Endometrium (tissue), 2 donors: ENCODE data around the gene PIGQ.

ENCODE experiments used
- FAIRE-seq: peaks from 2 replicates; lab custom pipeline; 2012; peaks lifted over from hg19 to GRCh38; lab: Jason Lieb, UNC
- donor health status: control.
- donor health status: control.

PIGQ gene

DNA sequence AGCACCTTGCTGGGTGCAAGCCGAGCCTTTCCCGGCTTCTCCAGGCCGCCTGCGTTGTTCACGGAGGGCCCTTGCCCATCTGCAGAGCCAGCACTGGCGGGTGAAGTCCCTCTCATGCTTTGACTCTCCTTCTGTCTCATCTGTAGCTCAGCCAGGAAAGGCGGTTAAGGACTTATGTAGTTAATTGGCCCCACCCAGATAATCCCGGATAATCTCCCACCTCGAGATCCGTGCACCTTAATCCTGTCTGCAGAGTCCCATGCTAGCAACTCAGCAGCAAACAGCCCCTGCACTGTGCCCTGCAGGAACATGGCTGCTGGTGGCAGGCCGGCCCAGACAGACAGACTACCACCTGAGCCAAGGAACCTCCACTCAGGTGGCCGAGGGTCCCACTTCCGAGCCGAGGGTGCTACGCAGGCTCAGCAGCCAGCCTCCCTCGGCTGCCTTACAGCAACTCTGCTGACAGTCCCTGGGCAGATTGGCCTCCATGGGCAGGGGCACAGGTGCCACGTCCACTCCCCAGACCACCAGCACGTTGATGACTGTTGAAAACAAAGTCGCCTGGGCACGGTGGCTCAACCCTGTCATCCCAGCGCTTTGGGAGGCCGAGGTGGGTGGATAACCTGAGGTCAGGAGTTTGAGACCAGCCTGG lies 37.0 kb downstream of the PIGQ start:
- no peak for FAIRE-seq

- FAIRE-seq: no peak
Observed at GRCh38 chr16:608019-608418, 38.3 kb downstream of the PIGQ start.

DNA sequence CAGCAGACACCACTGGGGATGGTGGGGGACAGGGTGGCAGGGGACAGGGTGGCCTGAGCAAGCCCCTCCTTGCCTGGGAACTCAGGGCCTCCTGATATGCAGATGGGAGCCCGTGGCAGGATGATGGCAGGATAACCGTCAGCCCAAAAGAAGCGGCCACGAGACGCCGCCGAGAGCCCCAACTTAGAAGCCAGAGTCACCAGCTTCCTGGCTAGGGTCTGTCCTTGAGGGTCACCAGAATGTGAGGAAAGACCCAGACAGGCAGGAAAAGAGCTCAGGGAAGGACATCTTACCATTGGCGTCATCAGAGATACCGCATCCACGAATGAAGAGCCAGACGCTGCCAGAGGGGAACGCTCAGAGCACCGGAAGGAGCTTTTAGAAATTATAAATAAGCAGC lies 39.5 kb downstream of the PIGQ start:
- FAIRE-seq: no peak

DNA sequence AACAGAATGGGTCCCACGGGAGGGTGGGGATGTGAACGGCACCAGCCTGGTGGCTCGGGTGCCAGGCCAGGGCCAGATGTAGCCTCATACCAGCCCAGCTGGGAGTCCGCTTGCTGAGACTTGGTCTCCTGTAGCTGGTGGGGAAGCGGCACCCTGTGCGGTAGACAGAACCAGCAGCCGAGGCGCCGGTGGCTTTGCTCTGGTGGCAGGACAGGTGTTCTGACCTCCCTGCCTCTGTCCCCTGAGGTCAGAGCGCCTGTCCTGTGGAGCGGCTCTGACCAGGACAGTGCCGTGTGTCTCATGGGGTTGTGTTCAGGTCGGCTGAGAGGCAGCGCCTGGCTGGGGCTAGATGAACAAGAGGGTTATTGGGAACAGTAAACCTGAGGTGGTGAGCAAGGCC lies 40.2 kb downstream of the PIGQ start:
- FAIRE-seq: no peak

DNA sequence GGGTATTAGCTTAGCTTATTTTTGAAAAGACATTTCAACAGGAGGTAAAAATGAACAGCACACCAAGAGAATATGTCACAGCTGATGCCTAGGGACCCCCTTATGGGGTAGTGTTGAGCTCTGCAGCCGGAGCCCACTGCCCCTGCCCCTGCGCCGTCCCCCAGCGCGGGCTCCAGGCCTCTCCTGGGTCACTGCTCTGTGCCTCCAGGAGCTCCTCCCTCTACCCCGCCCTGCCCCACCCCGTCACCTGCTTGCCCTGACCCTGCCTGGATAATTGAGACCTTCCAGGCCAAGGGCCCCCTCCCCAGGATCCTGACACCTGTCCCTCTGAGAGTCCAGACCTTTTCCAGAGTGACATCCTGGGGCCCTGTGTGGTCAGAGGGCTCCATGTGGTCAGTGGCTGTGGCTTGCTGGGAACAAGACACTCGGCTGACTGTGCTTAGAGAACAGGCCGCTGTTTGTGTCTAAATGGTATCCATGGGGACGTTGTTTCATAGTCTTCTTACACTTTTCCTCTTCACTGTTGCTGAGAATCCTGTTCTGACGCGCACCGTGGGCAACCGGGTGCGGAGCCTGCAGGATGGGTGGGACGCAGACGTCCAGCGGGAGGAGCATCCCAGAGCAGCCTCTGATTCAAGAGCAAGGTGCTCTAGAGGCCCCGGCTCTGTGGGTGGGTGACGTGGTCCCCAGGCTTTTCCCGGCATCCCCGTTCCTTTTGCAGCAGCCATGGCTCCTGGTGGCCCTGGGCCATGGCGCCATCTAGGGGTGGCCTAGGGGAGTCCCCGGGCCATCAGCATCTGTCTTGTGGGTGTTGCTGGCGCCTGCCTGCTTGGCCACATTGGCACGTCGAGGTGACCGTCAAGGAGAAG lies 41.0 kb downstream of the PIGQ start:
- no peak for FAIRE-seq

DNA sequence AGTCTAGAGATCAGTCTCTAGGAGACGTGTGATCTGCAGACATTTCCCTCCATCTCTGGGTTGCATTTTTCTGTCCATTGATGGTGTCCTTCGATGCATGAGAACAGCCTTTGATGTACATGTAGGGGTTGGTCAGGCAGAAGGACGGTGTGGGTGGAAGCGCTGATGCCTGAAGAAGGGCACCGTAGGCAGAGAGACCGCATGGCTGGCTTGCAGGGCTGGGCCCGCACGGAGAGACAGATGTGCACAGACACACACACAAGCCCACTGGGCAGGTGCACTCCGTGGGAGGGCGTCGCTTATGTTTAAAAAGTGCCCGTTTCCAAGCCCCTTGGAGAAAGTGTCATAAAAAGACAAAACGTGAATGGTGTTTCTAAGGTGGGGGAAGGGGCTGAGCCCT lies 45.4 kb downstream of the PIGQ start:
- no peak for FAIRE-seq

DNA sequence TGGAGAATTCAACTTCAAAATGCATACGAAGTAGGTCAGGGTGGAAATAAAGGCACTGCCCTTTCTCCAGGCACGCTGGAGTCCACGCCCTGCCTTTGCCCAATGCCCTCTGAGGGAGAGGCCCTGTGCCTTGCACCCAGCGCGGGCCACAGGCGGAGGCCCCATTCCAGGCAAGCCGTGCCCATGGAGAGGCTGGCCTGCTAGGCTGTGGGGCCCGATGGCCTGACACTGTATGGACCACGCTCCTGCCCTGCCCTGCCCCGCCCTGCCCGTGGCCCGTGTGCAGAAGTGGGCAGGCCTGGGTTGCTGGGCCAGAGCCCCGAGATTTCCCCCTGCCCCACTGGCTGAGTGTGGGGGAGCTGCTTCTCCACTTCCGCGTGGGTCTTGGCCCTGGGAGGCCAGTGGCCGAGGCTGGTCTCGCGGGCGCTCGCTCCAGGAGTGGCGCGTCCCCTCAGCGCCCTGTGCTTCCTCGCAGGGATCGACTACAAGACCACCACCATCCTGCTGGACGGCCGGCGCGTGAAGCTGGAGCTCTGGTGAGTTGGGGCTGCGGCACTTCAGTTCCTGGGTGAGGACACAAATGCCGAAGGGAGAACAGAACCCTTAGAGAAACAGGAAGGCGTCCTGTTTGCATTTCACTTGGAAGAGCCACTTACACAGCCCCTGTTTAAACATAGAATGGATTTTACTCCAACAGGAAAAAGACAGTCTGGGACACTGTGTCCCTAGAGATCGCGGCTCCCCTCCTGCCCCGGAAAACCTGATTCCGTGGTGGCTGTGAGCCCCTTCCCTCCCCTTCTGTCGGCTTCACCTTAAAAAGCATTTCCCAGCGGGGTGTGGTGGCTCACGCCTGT lies 47.2 kb downstream of the PIGQ start:
- no peak for FAIRE-seq

DNA sequence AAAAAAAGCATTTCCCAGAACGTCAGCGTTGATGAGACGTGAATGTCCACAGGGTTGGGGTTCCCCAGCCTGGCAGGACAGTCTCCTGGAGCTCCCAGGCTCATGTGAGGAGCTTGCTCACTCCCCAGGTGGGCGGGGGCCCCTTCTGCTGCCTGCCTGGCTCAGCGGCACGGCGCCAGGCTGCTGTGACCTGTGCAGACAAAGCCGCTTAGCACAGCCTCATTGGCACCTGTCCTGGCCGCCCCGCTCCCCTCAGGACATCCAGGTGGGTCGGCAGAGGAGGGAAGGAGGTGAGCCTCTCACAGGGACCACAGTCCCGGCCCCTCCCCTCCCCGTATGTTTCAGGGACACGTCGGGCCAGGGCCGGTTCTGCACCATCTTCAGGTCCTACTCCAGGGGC lies 48.1 kb downstream of the PIGQ start:
- no peak for FAIRE-seq

DNA sequence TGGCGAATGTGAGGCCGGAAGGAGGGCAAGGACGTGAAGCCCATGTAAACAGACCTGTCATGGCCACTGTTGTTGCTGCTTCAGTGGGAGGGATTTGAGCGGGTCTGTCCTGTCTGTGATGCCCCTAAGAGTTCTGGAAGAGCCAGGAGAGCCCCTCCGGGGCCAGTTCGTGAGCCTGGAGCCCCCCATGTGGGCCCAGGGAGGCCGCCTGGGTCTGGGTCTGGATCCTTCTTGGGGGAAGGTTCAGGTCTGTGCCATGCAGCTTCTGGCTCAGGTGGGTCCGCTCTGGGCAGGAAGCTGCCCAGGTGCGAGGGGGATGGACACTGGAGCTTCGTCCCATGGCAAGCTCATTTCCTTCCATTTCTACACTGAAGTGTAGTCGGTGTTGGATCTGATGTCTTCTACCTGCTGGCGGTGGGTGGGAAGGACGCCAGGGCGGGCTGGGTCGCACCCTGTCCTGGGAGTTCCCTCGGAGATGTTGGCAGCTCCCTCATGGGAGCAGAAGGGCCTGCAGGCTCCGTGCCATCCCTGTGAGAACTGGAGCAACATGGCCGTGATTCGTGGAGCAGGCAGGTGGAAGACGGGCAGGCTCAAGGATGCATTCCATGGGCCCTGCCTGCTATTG lies 49.8 kb downstream of the PIGQ start:
- FAIRE-seq: no peak

- FAIRE-seq: no peak
Observed at GRCh38 chr16:620700-621525, 51.1 kb downstream of the PIGQ start.

DNA sequence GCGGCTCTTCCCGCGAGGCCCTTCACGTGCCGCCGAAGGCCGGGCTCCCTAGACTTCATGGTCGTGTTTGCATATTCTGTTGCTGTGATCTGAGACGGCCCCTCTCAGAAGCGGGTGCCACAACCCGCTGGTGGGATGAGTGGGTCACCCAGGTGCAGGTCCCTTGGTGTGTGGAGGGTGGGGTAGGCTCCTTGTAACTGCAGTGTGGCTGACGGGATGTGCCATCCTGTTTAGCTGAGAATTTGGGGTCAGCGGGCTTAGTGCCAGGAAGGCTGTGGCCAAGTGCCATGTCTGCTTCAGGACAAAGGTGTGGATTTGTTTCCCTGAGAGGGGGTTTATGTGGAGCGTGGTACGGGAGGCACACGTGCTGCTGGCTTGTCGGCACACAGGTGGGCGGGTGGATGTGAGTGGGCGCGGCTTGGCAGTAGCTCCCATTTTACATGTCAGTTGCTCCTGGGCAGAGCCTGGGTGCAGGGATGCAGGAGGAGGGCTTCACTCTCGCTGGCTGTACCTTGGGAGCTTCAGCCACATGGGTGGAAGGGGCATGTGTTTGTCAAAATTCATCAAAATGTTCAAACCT lies 51.8 kb downstream of the PIGQ start:
- no peak for FAIRE-seq

DNA sequence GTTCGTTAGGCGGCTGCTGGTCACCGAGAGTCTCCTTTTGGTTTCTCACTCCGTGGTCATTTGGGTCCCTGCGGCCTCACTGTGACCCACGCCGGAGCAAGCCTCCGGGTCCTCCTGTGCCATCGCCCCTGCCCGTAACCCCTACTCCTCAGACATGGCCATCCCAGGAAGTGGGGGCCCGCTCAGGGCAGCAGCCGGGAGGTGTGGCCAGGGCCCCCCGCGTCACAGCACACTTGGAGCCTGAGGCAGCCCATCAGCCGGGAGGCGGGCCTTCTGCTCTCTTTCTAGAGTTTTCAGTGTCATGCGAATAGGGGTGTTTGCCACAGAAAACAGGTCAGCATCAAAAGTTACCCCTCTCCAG lies 53.1 kb downstream of the PIGQ start:
- no peak for FAIRE-seq

DNA sequence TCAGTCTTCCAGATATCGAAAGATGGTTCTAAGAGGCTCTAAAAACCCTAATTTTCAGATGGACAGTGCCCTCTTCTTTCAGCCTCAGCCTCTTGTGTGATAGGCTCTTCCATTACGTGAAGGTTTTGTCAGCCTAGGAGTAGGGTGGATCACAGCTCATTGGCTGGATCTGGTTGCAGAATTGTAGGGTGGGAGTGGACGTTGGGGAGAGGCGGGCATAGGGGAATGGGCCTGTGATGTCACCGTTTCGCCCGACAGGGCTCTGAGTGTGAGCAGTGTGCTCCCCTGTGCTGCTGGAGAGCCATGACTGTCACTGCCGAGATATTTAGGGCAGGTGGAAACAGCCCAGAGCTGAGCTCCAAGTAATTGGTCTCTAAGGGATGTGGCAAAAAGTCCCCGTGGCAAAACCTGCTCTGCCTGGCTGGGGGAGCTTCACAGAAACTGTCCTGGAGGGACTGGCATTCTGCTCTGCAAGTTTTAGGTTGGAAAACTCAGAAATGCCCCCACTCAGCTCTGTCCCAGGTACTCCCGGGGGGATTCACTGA lies 54.8 kb downstream of the PIGQ start:
- FAIRE-seq: no peak

GRCh38 chr16:625117-625976 lies 55.6 kb downstream of the PIGQ start:
- no peak for FAIRE-seq

GRCh38 chr16:625977-626765 lies 56.4 kb downstream of the PIGQ start:
- no peak for FAIRE-seq

DNA sequence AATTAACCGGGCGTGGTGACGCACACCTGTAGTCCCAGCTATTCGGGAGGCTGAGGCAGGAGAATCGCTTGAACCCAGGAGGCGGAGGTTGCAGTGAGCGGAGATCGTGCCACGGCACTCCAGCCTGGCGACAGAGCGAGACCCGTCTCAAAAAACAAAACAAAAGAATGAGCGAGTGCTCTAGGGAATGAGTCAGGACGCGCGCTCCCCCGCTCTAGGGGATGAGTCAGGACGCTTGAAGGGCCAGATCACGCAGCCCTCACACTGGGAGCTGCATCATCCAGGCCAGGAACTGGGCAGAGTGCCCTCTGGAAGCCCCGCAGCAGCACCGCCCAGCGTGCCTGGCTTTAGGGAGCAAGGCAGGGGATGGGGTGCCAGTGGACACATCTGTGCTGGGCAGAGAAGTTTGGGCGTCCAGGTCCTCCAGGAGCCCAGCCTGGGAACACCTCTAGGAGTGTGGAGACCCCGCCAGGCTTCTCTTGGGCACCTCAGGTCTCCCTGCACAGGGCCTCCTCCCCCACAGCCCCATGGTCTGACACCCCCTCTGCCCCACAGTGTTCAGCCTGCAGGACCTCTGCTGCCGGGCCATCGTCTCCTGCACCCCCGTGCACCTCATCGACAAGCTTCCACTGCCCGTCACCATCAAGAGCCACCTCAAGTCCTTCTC lies 57.2 kb downstream of the PIGQ start:
- FAIRE-seq: no peak

DNA sequence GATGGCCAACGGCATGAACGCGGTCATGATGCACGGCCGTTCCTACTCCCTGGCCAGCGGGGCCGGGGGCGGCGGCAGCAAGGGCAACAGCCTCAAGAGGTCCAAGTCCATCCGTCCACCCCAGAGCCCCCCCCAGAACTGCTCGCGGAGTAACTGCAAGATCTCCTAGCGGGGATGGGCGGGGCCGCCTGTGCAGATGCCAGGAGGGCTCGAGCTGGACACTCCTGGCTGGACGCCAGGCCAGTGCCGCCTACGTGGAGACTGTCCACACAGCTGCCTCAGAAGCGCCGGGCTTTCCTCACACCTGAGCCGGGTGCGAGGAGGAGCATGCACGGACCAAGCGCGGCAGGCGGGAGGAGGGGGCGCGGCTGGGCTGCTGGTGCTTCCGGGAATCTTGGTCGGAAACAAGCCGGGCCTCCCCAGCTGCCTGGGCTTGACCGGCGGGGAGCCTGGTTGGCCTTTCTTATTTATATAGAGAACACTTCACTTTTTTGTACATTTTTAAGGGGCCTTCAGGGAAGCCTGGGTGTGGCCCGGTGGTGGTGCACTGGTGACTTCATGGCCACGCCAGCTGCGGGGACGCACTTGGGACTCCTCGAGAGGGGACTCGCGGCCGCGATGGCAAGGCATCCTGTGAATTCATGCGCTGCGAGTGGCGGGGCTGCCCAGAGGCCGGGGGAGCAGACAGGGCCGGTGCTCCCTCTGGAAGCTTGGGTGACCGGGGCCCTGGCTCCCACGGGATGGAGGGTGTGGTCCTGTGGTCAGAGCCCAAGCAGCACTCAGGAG lies 57.9 kb downstream of the PIGQ start:
- no peak for FAIRE-seq
